Right lobe of liver (tissue), 6 donors: Measurements from ENCODE around the gene CTNND1. TPM values are rescaled to one million over a fixed set of nuclear protein-coding genes. Genes with fewer than 3 reads are reported as not detected.

Experiments used
- ATAC-seq, 4 donors: fragments of 200-7000 bp; cut with Tn5 transposase; one replicate each; pipeline ENCODE4 v1.9.1; 2020; ENCODE audit warnings: mild to moderate bottlenecking in 4 of 4, moderate library complexity in 4 of 4
- DNase-seq, 3 donors: peaks; one replicate each; pipeline ENCODE4 v3.0.0-alpha.2; 2020
- H3K27ac ChIP-seq, 3 donors: fragments of 200-600 bp; one replicate each; pipeline ENCODE4 v1.8.0; 2022
- H3K27me3 ChIP-seq, 2 donors: fragments of 200-600 bp; one replicate each; pipeline ENCODE4 v1.8.0; 2022
- H3K36me3 ChIP-seq, 4 donors: fragments of 200-600 bp; sonication (generic) in 1 of 4; one replicate each; pipeline versions ENCODE4 v1.5.1 to v1.8.0; 2017 to 2022; ENCODE audit warnings: control low read depth in 1 of 4
- H3K4me1 ChIP-seq, 4 donors: fragments of 200-600 bp; sonication (generic) in 1 of 4; one replicate each; pipeline versions ENCODE4 v1.5.1 to v1.8.0; 2017 to 2022; ENCODE audit warnings: control low read depth in 1 of 4
- H3K4me3 ChIP-seq, 3 donors: fragments of 200-600 bp; one replicate each; pipeline ENCODE4 v1.8.0; 2022
- H3K9me3 ChIP-seq, 4 donors: fragments of 200-600 bp; sonication (generic) in 1 of 4; one replicate each; pipeline versions ENCODE4 v1.5.1 to v1.8.0; 2017 to 2022; ENCODE audit warnings: control low read depth in 1 of 4
- POLR2A ChIP-seq: fragments of 450-650 bp; IDR thresholded peaks from one replicate; pipeline ENCODE4 v1.6.1; 2017; ENCODE audit warnings: antibody characterized with exemption, mild to moderate bottlenecking
- WGBS: methylation state at CpG from one replicate; pipeline ENCODE4 v1.1.6; 2018; ENCODE audit warnings: low coverage, low lambda C conversion rate; ENCODE audit not compliant: insufficient coverage; ENCODE audit errors: missing lambda C conversion rate; 5-methylcytosine and 5-hydroxymethylcytosine counted together
- intact Hi-C, 2 donors: fragments of 100-400 bp; cut with DNase I; formaldehyde crosslinking; loops; one replicate each; pipeline versions ENCODE4 v1.11.2 to v1.14.1; 2022
- total RNA-seq, 6 experiments: library from RNA; depleted of rRNA in 2 of 6; stranded (reverse); fragments of >200 nt in 2 of 6; fragmentation: NEBNext Ultra II Directional in 3 of 6; extraction: Animal tissue kit (Norgen Biotek cat#: 25700) in 3 of 6; gene quantifications; one replicate each; pipeline versions ENCODE4 v1.1.0 to v1.2.4, GENCODE V29; 2016 to 2023
- TF ChIP-seq, protein P1 (sequence below), 4 donors: fragments of 200-600 bp in 3 of 4; fragments of 450-650 bp in 1 of 4; IDR thresholded peaks; one replicate each; pipeline versions ENCODE4 v1.5.1 to v1.8.0; 2016 to 2022; ENCODE audit warnings: antibody characterized with exemption in 4 of 4, mild to moderate bottlenecking in 2 of 4
- donor health status: DM: no; HTN: yes; CAD: no.
- donor health status: DM: no; HTN: no; CAD: no.
- donor health status: DM: no; HTN: no; CAD: no.
- donor health status: DM: no; HTN: yes; CAD: no.
- donor health status: DM: no; HTN: yes; CAD: no.

Gene CTNND1
- total RNA-seq, 6 experiments from 2014 or later: 62.3 to 123 (median 97.8) TPM

DNA sequence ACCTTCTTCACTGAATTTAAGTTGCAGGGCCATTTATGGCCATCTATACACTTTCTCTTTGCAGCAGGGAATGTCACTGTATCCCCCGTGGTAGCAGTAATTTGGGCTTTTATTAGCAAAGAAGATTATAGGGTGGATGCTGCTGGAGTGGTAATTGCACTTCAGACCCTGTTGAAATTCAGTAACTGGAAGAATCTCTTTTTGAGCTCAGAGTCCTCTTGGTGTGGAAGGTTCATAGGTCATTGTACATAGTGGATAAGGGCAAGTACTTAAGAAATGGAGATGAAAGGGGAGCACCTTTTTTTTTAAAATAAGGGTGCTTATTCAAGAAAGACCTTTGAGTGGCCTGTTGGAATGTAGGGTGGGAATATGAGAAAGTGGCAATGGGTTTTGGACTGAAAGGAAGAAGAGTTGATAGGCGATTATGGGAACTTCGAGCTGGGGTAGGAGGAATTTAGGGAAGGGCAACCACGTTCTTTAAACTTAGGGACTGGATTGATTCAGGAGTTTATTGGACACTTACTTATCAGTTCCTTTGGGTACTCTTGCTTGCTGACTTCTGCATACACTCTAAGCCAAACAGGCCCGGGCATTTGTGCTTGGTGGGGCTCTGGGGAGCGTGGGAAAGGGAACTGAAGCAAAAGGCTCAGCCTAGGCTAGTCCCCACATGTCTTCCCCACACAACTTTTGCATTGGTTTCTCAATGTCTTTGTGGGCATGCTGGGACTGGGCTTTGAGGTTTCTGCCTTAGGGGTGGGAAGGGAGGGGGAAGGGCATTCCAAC is 26.5 kb downstream of the CTNND1 start:
- intact Hi-C loops: no loop called here
- Histone ChIP-seq H3K27ac (peak overlapping the region in 1 of 3 donors; percentile 32), H3K9me3 (no peaks in the 10 kb centered on the region), H3K36me3 (no peaks in the 10 kb centered on the region), H3K27me3 (no peaks in the 10 kb centered on the region), H3K4me1 (peaks cover 0 to 73% (median 36%) of the 10 kb centered on the region in 4 donors), H3K4me3 (no peak overlapping the region)
- TF ChIP-seq, protein P1, sequence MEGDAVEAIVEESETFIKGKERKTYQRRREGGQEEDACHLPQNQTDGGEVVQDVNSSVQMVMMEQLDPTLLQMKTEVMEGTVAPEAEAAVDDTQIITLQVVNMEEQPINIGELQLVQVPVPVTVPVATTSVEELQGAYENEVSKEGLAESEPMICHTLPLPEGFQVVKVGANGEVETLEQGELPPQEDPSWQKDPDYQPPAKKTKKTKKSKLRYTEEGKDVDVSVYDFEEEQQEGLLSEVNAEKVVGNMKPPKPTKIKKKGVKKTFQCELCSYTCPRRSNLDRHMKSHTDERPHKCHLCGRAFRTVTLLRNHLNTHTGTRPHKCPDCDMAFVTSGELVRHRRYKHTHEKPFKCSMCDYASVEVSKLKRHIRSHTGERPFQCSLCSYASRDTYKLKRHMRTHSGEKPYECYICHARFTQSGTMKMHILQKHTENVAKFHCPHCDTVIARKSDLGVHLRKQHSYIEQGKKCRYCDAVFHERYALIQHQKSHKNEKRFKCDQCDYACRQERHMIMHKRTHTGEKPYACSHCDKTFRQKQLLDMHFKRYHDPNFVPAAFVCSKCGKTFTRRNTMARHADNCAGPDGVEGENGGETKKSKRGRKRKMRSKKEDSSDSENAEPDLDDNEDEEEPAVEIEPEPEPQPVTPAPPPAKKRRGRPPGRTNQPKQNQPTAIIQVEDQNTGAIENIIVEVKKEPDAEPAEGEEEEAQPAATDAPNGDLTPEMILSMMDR (IDR thresholded peaks at IDR 0.05): no peak
- TF ChIP-seq POLR2A: no peak
- ATAC-seq (peak; percentile 42 to 60 (median 58)), DNase-seq (peak in 1 of 3 donors; percentile 35)
- WGBS: 58% methylated on average over 5 of the region's 6 CpGs

- no peak for TF ChIP-seq POLR2A
- TF ChIP-seq, protein P1 (IDR thresholded peaks at IDR 0.05): no peak
- DNase-seq: no peak
- peaks cover 0 to 76% (median 37%) of the 10 kb centered on the region in 4 donors for H3K4me1 ChIP-seq
- ATAC-seq: peak in 3 of 4 donors; percentile 8 to 29 (median 24)
- no peak overlapping the region for H3K4me3 ChIP-seq
- H3K36me3 ChIP-seq: no peaks in the 10 kb centered on the region
- H3K27me3 ChIP-seq: no peaks in the 10 kb centered on the region
- intact Hi-C loops: no loop called here
- no peaks in the 10 kb centered on the region for H3K9me3 ChIP-seq
- peak overlapping the region in 1 of 3 donors; percentile 32 for H3K27ac ChIP-seq
These were observed 27.1 kb downstream of the CTNND1 start for GRCh38 chr11:57788703-57789088.

GRCh38 chr11:57791321-57792059 is 29.9 kb downstream of the CTNND1 start:
- Histone ChIP-seq H3K36me3 (peaks cover 0 to 20% (median 13%) of the 10 kb centered on the region in 4 donors), H3K4me3 (no peak overlapping the region), H3K27ac (peak overlapping the region in 1 of 3 donors; percentile 14), H3K27me3 (no peaks in the 10 kb centered on the region), H3K9me3 (no peaks in the 10 kb centered on the region), H3K4me1 (peaks cover 0 to 61% (median 30%) of the 10 kb centered on the region in 4 donors)
- intact Hi-C loops: no loop called here
- 78% methylated on average over 14 of the region's 22 CpGs for WGBS
- TF ChIP-seq POLR2A: no peak
- TF ChIP-seq, protein P1 (IDR thresholded peaks at IDR 0.05): no peak
- no peak for DNase-seq
- ATAC-seq: no peak

GRCh38 chr11:57792060-57792541 is 30.5 kb downstream of the CTNND1 start:
- intact Hi-C loops: no loop called here
- TF ChIP-seq, protein P1 (IDR thresholded peaks at IDR 0.05): no peak
- no peak for TF ChIP-seq POLR2A
- ATAC-seq: peak; percentile 60 to 71 (median 69)
- Histone ChIP-seq H3K4me3 (no peak overlapping the region), H3K9me3 (no peaks in the 10 kb centered on the region), H3K27me3 (no peaks in the 10 kb centered on the region), H3K4me1 (peaks cover 0 to 55% (median 26%) of the 10 kb centered on the region in 4 donors), H3K36me3 (peaks cover 0 to 26% (median 18%) of the 10 kb centered on the region in 4 donors), H3K27ac (peak overlapping the region in 2 of 3 donors; percentile 14 to 52)
- WGBS: 56% methylated on average over 7 of the region's 7 CpGs
- DNase-seq: peak; percentile 63 to 84 (median 76)
